ENCODE data around the gene LDLR. TPM values are rescaled to one million over a fixed set of nuclear protein-coding genes. Genes with fewer than 3 reads are reported as not detected.
"Not testable (repeated sequence)": the region's sequence is repeated elsewhere in the genome, so short reads cannot be mapped to it uniquely, and the experiment has no call there.

LDLR gene
- polyA plus RNA-seq, 2 of the 4 experiments (the other 2 are of a cell fraction) = 29.2 to 55.8 TPM

- no peak for TF ChIP-seq CBX2 (IDR thresholded peaks at IDR 0.05; ENCODE audit: borderline replicate concordance, low read depth)
Observed at GRCh38 chr19:11159598-11160439, 70.6 kb downstream of the LDLR start (continued).

DNA sequence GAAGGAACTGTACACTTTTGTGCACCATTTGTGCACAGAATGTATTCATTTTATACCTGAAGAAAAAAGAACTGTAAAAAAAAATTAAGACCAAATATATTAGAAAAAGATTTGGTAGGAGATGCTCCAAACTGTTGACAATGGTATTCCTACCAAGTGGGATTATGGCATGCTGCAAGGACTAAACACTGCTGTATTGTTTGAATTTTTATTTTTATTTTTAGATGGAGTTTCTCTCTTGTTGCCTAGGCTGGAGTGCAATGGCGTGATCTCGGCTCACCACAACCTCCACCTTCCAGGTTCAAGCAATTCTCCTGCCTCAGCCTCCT, 71.1 kb downstream of the LDLR start:
- CTCF ChIA-PET; H3K4me2 ChIP-seq; POLR2A ChIA-PET; H3K27ac ChIP-seq; H3K4me1 ChIP-seq; H3K4me3 ChIP-seq; DNase-seq (ENCODE audit: low read depth in 1 of 2, low spot score in 1 of 2); FAIRE-seq; H3K9me3 ChIP-seq; ATAC-seq: not testable (repeated sequence)
- 89% methylated on average over 2 of the region's 2 CpGs for WGBS (ENCODE audit: missing lambda C conversion rate)

- H3K9me3 ChIP-seq = 0 out of 3 replicates have a peak, but pooled peaks cover 2% of the 10 kb centered on the region
- 83% methylated on average over 11 of the region's 11 CpGs for WGBS (ENCODE audit: missing lambda C conversion rate)
- no peak for ATAC-seq
- H3K4me1 ChIP-seq = peaks cover 10% of the 10 kb centered on the region; the same call in 2 of the 3 replicates
- H3K27ac ChIP-seq = no peak overlapping the region
- no peak for DNase-seq (ENCODE audit: low read depth in 1 of 2, low spot score in 1 of 2)
- FAIRE-seq = no peak
- ChIA-PET POLR2A (interaction anchor here (0.6 kb wide), 1 partner anchor 210 kb away, joined by 3 read pairs; the partner anchor contains the start of gene SWSAP1), CTCF (interaction anchor here (0.7 to 1.2 kb wide), 2 partner anchors 26 to 184 kb away, joined by 3 to 7 read pairs; no protein-coding TSS in a partner anchor)
- H3K4me3 ChIP-seq = no peak overlapping the region
- H3K4me2 ChIP-seq = no peak overlapping the region
- TF ChIP-seq BHLHE40 (IDR thresholded peaks at IDR 0.05; ENCODE audit: low read depth, low read length) = no peak
- no peak for TF ChIP-seq KDM5A (IDR thresholded peaks at IDR 0.05)
- TF ChIP-seq NFE2L2 (conservative IDR thresholded peaks at IDR 0.05; ENCODE audit: low read length) = no peak
- no peak for TF ChIP-seq FOXS1 (CRISPR knock-in tag; IDR thresholded peaks at IDR 0.05)
- no peak for TF ChIP-seq FOSB (CRISPR knock-in tag; IDR thresholded peaks at IDR 0.05)
- TF ChIP-seq ZNF302 (CRISPR knock-in tag; IDR thresholded peaks at IDR 0.05) = no peak
- no peak for TF ChIP-seq ZFP36 (IDR thresholded peaks at IDR 0.05; ENCODE audit: borderline replicate concordance, partially characterized antibody)
- no peak for TF ChIP-seq RFX5 (IDR thresholded peaks at IDR 0.05)
- TF ChIP-seq USF2 (IDR thresholded peaks at IDR 0.05) = no peak
- no peak for TF ChIP-seq POLR2AphosphoS2 (conservative IDR thresholded peaks at IDR 0.05; ENCODE audit: low read length)
- TF ChIP-seq MAZ (IDR thresholded peaks at IDR 0.05; ENCODE audit: borderline replicate concordance, low read depth, low read length) = no peak
- TF ChIP-seq KDM1A (IDR thresholded peaks at IDR 0.05; ENCODE audit: low read depth) = no peak
- no peak for TF ChIP-seq HMGXB4 (CRISPR knock-in tag; IDR thresholded peaks at IDR 0.05; ENCODE audit: borderline replicate concordance)
- TF ChIP-seq TP53 (CRISPR knock-in tag; IDR thresholded peaks at IDR 0.05) = no peak
- no peak for TF ChIP-seq NR3C1 (IDR thresholded peaks at IDR 0.05)
- TF ChIP-seq, protein P1, sequence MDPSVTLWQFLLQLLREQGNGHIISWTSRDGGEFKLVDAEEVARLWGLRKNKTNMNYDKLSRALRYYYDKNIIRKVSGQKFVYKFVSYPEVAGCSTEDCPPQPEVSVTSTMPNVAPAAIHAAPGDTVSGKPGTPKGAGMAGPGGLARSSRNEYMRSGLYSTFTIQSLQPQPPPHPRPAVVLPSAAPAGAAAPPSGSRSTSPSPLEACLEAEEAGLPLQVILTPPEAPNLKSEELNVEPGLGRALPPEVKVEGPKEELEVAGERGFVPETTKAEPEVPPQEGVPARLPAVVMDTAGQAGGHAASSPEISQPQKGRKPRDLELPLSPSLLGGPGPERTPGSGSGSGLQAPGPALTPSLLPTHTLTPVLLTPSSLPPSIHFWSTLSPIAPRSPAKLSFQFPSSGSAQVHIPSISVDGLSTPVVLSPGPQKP (IDR thresholded peaks at IDR 0.05; ENCODE audit: low read depth, low read length) = no peak
- TF ChIP-seq ZC3H11A (IDR thresholded peaks at IDR 0.05) = no peak
Observed at GRCh38 chr19:11164296-11164695, 75.0 kb downstream of the LDLR start.
